Spleen (tissue), 7 donors: ENCODE data around the gene ADAMTS6.

Experiments used
- CTCF ChIP-seq, 11 experiments: fragments of 200-600 bp in 7 of 11; fragments of 450-650 bp in 4 of 11; sonication (generic) in 4 of 11; IDR thresholded peaks in 8 of 11; conservative IDR thresholded peaks in 3 of 11; 1 replicate in 7 of 11; 2 replicates in 4 of 11; pipeline versions ENCODE4 v1.4.0 to v1.8.0; 2016 to 2021; ENCODE audit warnings: antibody characterized with exemption in 11 of 11, inconsistent platforms in 4 of 11, mild to moderate bottlenecking in 1 of 11
- POLR2A ChIP-seq, 3 donors: fragments of 450-650 bp; IDR thresholded peaks; one replicate each; pipeline ENCODE4 v1.5.1; 2017; ENCODE audit warnings: antibody characterized with exemption in 3 of 3, mild to moderate bottlenecking in 1 of 3
- donor health status: DM: no; HTN: no; CAD: no; lungs with moderate emphysema.
- donor health status: DM: no; HTN: no; CAD: no.
- donor health status: DM: no; HTN: no; CAD: no.

GRCh38 chr5:65194871-65195270 lies 286.8 kb downstream of the ADAMTS6 start:
- TF ChIP-seq CTCF (IDR thresholded peaks at IDR 0.05 in 8 of 11, conservative IDR thresholded peaks at IDR 0.05 in 3 of 11), result no peak
- no peak for TF ChIP-seq POLR2A (IDR thresholded peaks at IDR 0.05)
